ENCODE data around the gene RELT.

RELT gene

GRCh38 chr11:73347067-73347466, 29.1 kb upstream of the RELT start:
- no peak for DNase-seq

- no peak for DNase-seq
Observed at GRCh38 chr11:73348838-73349237, 27.4 kb upstream of the RELT start.

- no peak for DNase-seq
Observed at GRCh38 chr11:73349633-73350032, 26.6 kb upstream of the RELT start.

- peak; percentile 49 for DNase-seq
Observed at GRCh38 chr11:73350908-73351636, 25.1 kb upstream of the RELT start.

- no peak for DNase-seq
Observed at GRCh38 chr11:73353422-73353821, 22.8 kb upstream of the RELT start.

- no peak for DNase-seq
Observed at GRCh38 chr11:73355109-73355508, 21.1 kb upstream of the RELT start.

GRCh38 chr11:73356979-73357860, 19.0 kb upstream of the RELT start:
- DNase-seq, result no peak

- DNase-seq, result no peak
Observed at GRCh38 chr11:73358071-73358470, 18.1 kb upstream of the RELT start.

- DNase-seq, result no peak
Observed at GRCh38 chr11:73359341-73359740, 16.9 kb upstream of the RELT start.

- no peak for DNase-seq
Observed at GRCh38 chr11:73359930-73360742, 16.1 kb upstream of the RELT start.

- no peak for DNase-seq
Observed at GRCh38 chr11:73360743-73361369, 15.3 kb upstream of the RELT start.

- no peak for DNase-seq
Observed at GRCh38 chr11:73361953-73362776, 14.0 kb upstream of the RELT start.

- DNase-seq, result no peak
Observed at GRCh38 chr11:73363147-73363546, 13.1 kb upstream of the RELT start.

- no peak for DNase-seq
Observed at GRCh38 chr11:73365352-73366264, 10.6 kb upstream of the RELT start.

- no peak for DNase-seq
Observed at GRCh38 chr11:73366265-73366610, 10.0 kb upstream of the RELT start.

GRCh38 chr11:73366953-73367352, 9.2 kb upstream of the RELT start:
- DNase-seq, result no peak

GRCh38 chr11:73367482-73368024, 8.6 kb upstream of the RELT start:
- DNase-seq, result no peak

GRCh38 chr11:73372375-73372993, 3.7 kb upstream of the RELT start:
- DNase-seq, result peak; percentile 11

GRCh38 chr11:73374151-73374550, 2.0 kb upstream of the RELT start:
- DNase-seq, result no peak

GRCh38 chr11:73375830-73376159, 404 bp upstream of the RELT start:
- no peak for DNase-seq

All from kidney glomerular epithelial cell (primary cell).